Neural progenitor cell (in vitro differentiated cells): Measurements from ENCODE around the gene DISC1. TPM values are rescaled to one million over a fixed set of nuclear protein-coding genes. Genes with fewer than 3 reads are reported as not detected.

Source experiments
- DNase-seq: peaks from one replicate; pipeline ENCODE4 v3.0.0-alpha.2; 2016; ENCODE audit warnings: low spot score
- H2AFZ ChIP-seq: fragments of 200-600 bp; sonication (generic); replicated peaks from 2 replicates; pipeline ENCODE4 v1.6.1; 2016; ENCODE audit warnings: antibody characterized with exemption
- H3F3A ChIP-seq: fragments of 200-600 bp; sonication (generic); 2 replicates; pipeline ENCODE4 v1.6.1; 2016; ENCODE audit warnings: antibody characterized with exemption, low read depth
- H3K27ac ChIP-seq: fragments of 200-600 bp; sonication (generic); 2 replicates; pipeline ENCODE4 v1.5.1; 2016; ENCODE audit warnings: mild to moderate bottlenecking
- H3K27me3 ChIP-seq: fragments of 200-600 bp; sonication (generic); 2 replicates; pipeline ENCODE4 v1.6.1; 2016; ENCODE audit warnings: mild to moderate bottlenecking, moderate library complexity
- H3K36me3 ChIP-seq: fragments of 200-600 bp; sonication (generic); 2 replicates; pipeline ENCODE4 v1.5.1; 2016
- H3K4me1 ChIP-seq: fragments of 200-600 bp; sonication (generic); 2 replicates; pipeline ENCODE4 v1.6.1; 2016; ENCODE audit warnings: mixed run types
- H3K4me2 ChIP-seq: fragments of 200-600 bp; sonication (generic); 2 replicates; pipeline ENCODE4 v1.6.1; 2016
- H3K4me3 ChIP-seq: fragments of 200-600 bp; sonication (generic); 2 replicates; pipeline ENCODE4 v1.5.1; 2016
- H3K79me2 ChIP-seq: fragments of 200-600 bp; sonication (generic); 2 replicates; pipeline ENCODE4 v1.6.1; 2016; ENCODE audit warnings: low read depth
- H3K9ac ChIP-seq: fragments of 200-600 bp; sonication (generic); 2 replicates; pipeline ENCODE4 v1.6.1; 2016
- H3K9me3 ChIP-seq: fragments of 200-600 bp; sonication (generic); 2 replicates; pipeline ENCODE4 v1.5.1; 2016; ENCODE audit warnings: low read depth
- H4K20me1 ChIP-seq: fragments of 200-600 bp; sonication (generic); 2 replicates; pipeline ENCODE4 v1.6.1; 2016; ENCODE audit warnings: low read depth
- H3K27ac Mint-ChIP-seq: 3 replicates; pipeline ENCODE4 v1.8.0; 2021; ENCODE audit warnings: mixed read lengths
- H3K27me3 Mint-ChIP-seq: 2 replicates; pipeline ENCODE4 v1.8.0; 2022; ENCODE audit warnings: low read depth, mild to moderate bottlenecking, inconsistent platforms, moderate library complexity, mixed read lengths; ENCODE audit not compliant: insufficient read depth
- H3K36me3 Mint-ChIP-seq: 3 replicates; pipeline ENCODE4 v1.8.0; 2021; ENCODE audit warnings: mixed read lengths
- H3K4me1 Mint-ChIP-seq: 3 replicates; pipeline ENCODE4 v1.8.0; 2021; ENCODE audit warnings: mixed read lengths
- H3K4me3 Mint-ChIP-seq: 3 replicates; pipeline ENCODE4 v1.8.0; 2021; ENCODE audit warnings: mild to moderate bottlenecking, moderate library complexity, mixed read lengths
- H3K9me3 Mint-ChIP-seq: 3 replicates; pipeline ENCODE4 v1.8.0; 2020; ENCODE audit warnings: mixed read lengths
- CTCF ChIP-seq: fragments of 200-600 bp; sonication (generic); IDR thresholded peaks from 2 replicates; pipeline ENCODE4 v1.5.1; 2017; ENCODE audit warnings: antibody characterized with exemption, mild to moderate bottlenecking
- EZH2 ChIP-seq: fragments of 200-600 bp; sonication (generic); IDR thresholded peaks from 2 replicates; pipeline ENCODE4 v1.6.1; 2017; ENCODE audit warnings: antibody characterized with exemption, mild to moderate bottlenecking, moderate library complexity
- EZH2phosphoT487 ChIP-seq: fragments of 200-600 bp; sonication (generic); IDR thresholded peaks from 2 replicates; pipeline ENCODE4 v1.6.1; 2017; ENCODE audit warnings: antibody characterized with exemption
- total RNA-seq: library from RNA; depleted of rRNA; stranded (reverse); fragments of >200 nt; gene quantifications from 2 replicates; pipeline ENCODE4 v1.2.3, GENCODE V29; 2015; ENCODE audit warnings: low replicate concordance

The DISC1 gene
- total RNA-seq, 1 donor from 2014 or later, result 1.8 TPM

GRCh38 chr1:231719485-231720183, 93.0 kb downstream of the DISC1 start:
- no peaks in the 10 kb centered on the region for H3K27me3 ChIP-seq
- H3K36me3 ChIP-seq, result no peaks in the 10 kb centered on the region
- Mint-ChIP-seq H3K27me3 (no peaks in the 10 kb centered on the region), H3K36me3 (no peaks in the 10 kb centered on the region), H3K4me3 (no peak overlapping the region), H3K9me3 (no peaks in the 10 kb centered on the region), H3K27ac (no peak overlapping the region), H3K4me1 (peaks cover 8% of the 10 kb centered on the region)
- no peak overlapping the region for H3K4me3 ChIP-seq
- no peak overlapping the region for H3K27ac ChIP-seq
- H3F3A ChIP-seq, result no peaks in the 10 kb centered on the region
- no peak overlapping the region for H2AFZ ChIP-seq
- no peaks in the 10 kb centered on the region for H4K20me1 ChIP-seq
- H3K9ac ChIP-seq, result no peak overlapping the region
- H3K4me1 ChIP-seq, result no peaks in the 10 kb centered on the region
- TF ChIP-seq CTCF (no peak), EZH2 (no peak), EZH2phosphoT487 (no peak)
- H3K9me3 ChIP-seq, result no peaks in the 10 kb centered on the region
- H3K79me2 ChIP-seq, result no peaks in the 10 kb centered on the region
- DNase-seq, result no peak
- no peak overlapping the region for H3K4me2 ChIP-seq

GRCh38 chr1:231720652-231721325, 94.2 kb downstream of the DISC1 start:
- H3K4me3 ChIP-seq, result no peak overlapping the region
- no peaks in the 10 kb centered on the region for H4K20me1 ChIP-seq
- H3K4me2 ChIP-seq, result no peak overlapping the region
- no peak for DNase-seq
- Mint-ChIP-seq H3K4me3 (no peak overlapping the region), H3K36me3 (no peaks in the 10 kb centered on the region), H3K4me1 (peaks cover 15% of the 10 kb centered on the region), H3K9me3 (no peaks in the 10 kb centered on the region), H3K27me3 (no peaks in the 10 kb centered on the region), H3K27ac (no peak overlapping the region)
- no peaks in the 10 kb centered on the region for H3K27me3 ChIP-seq
- H3K4me1 ChIP-seq, result no peaks in the 10 kb centered on the region
- no peaks in the 10 kb centered on the region for H3F3A ChIP-seq
- no peak overlapping the region for H2AFZ ChIP-seq
- H3K79me2 ChIP-seq, result no peaks in the 10 kb centered on the region
- H3K27ac ChIP-seq, result no peak overlapping the region
- TF ChIP-seq EZH2, result no peak
- no peak for TF ChIP-seq EZH2phosphoT487
- no peak for TF ChIP-seq CTCF
- H3K9ac ChIP-seq, result no peak overlapping the region
- H3K36me3 ChIP-seq, result no peaks in the 10 kb centered on the region
- no peaks in the 10 kb centered on the region for H3K9me3 ChIP-seq

GRCh38 chr1:231721436-231721835, 94.8 kb downstream of the DISC1 start:
- no peaks in the 10 kb centered on the region for H3K27me3 Mint-ChIP-seq
- TF ChIP-seq CTCF (no peak), EZH2phosphoT487 (no peak), EZH2 (no peak)
- H3K4me3 ChIP-seq, result no peak overlapping the region
- no peaks in the 10 kb centered on the region for H3K27me3 ChIP-seq
- H3K9me3 ChIP-seq, result no peaks in the 10 kb centered on the region
- H3F3A ChIP-seq, result no peaks in the 10 kb centered on the region
- H4K20me1 ChIP-seq, result no peaks in the 10 kb centered on the region
- no peaks in the 10 kb centered on the region for H3K9me3 Mint-ChIP-seq
- no peak overlapping the region for H2AFZ ChIP-seq
- H3K27ac Mint-ChIP-seq, result no peak overlapping the region
- H3K27ac ChIP-seq, result no peak overlapping the region
- no peaks in the 10 kb centered on the region for H3K36me3 Mint-ChIP-seq
- H3K4me2 ChIP-seq, result no peak overlapping the region
- no peaks in the 10 kb centered on the region for H3K36me3 ChIP-seq
- no peak overlapping the region for H3K9ac ChIP-seq
- peaks cover 11% of the 10 kb centered on the region for H3K4me1 Mint-ChIP-seq
- H3K4me3 Mint-ChIP-seq, result no peak overlapping the region
- H3K4me1 ChIP-seq, result no peaks in the 10 kb centered on the region
- DNase-seq, result no peak
- no peaks in the 10 kb centered on the region for H3K79me2 ChIP-seq
